IPS-18a (cell line): ENCODE results near the gene SPDYE18.
"Not testable (repeated sequence)": the region's sequence is repeated elsewhere in the genome, so short reads cannot be mapped to it uniquely, and the experiment has no call there.

Source experiments
- H3K27ac ChIP-seq: one replicate; pipeline ENCODE4 v1.5.1; 2013; ENCODE audit warnings: low read length
- H3K27me3 ChIP-seq: one replicate; pipeline ENCODE4 v1.6.1; 2013; ENCODE audit warnings: mild to moderate bottlenecking, low read length; ENCODE audit not compliant: control insufficient read depth, insufficient read depth
- H3K36me3 ChIP-seq: one replicate; pipeline ENCODE4 v1.6.1; 2013; ENCODE audit warnings: low read depth, low read length; ENCODE audit not compliant: control insufficient read depth
- H3K4me1 ChIP-seq: one replicate; pipeline ENCODE4 v1.6.1; 2013; ENCODE audit warnings: low read depth, low read length; ENCODE audit not compliant: control insufficient read depth
- H3K4me3 ChIP-seq: one replicate; pipeline ENCODE4 v1.5.1; 2013; ENCODE audit warnings: low read length
- H3K9ac ChIP-seq: one replicate; pipeline ENCODE4 v1.6.1; 2013; ENCODE audit warnings: mild to moderate bottlenecking, low read length, moderate library complexity
- H3K9me3 ChIP-seq: one replicate; pipeline ENCODE4 v1.6.1; 2013; ENCODE audit warnings: low read depth, low read length; ENCODE audit not compliant: control insufficient read depth

The SPDYE18 gene

GRCh38 chr7:77077060-77077459 lies 14.7 kb upstream of the SPDYE18 start:
- not testable (repeated sequence) for H3K9ac ChIP-seq, H3K9me3 ChIP-seq, H3K4me3 ChIP-seq, H3K27me3 ChIP-seq, H3K4me1 ChIP-seq, H3K36me3 ChIP-seq, H3K27ac ChIP-seq

- H3K9me3 ChIP-seq, H3K27ac ChIP-seq, H3K36me3 ChIP-seq, H3K9ac ChIP-seq, H3K4me3 ChIP-seq, H3K27me3 ChIP-seq, H3K4me1 ChIP-seq: not testable (repeated sequence)
Observed at GRCh38 chr7:77074786-77075396, 12.5 kb upstream of the SPDYE18 start.

GRCh38 chr7:77071108-77071507 lies 8.8 kb upstream of the SPDYE18 start:
- H3K9me3 ChIP-seq, H3K36me3 ChIP-seq, H3K27ac ChIP-seq, H3K9ac ChIP-seq, H3K4me1 ChIP-seq, H3K27me3 ChIP-seq, H3K4me3 ChIP-seq: not testable (repeated sequence)

DNA sequence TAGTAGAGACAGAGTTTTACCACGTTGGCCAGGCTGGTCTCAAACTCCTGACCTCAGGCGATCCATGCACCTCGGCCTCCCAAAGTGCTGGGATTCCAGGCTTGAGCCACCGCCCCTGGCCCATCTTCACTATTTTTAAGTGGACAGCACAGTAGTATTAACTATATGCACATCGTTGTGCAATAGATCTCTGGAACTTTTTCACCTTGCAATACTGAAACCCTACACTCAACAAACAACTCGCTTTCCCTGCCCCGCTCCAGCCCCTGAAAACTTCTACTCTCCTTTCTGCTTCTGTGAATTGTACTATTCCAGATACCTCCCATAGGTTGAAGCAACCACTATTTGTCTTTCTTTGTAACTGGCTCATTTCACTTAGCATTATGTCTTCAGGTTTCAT lies 3.5 kb upstream of the SPDYE18 start:
- H3K4me3 ChIP-seq, H3K27ac ChIP-seq, H3K36me3 ChIP-seq, H3K4me1 ChIP-seq, H3K27me3 ChIP-seq, H3K9me3 ChIP-seq, H3K9ac ChIP-seq: not testable (repeated sequence)

DNA sequence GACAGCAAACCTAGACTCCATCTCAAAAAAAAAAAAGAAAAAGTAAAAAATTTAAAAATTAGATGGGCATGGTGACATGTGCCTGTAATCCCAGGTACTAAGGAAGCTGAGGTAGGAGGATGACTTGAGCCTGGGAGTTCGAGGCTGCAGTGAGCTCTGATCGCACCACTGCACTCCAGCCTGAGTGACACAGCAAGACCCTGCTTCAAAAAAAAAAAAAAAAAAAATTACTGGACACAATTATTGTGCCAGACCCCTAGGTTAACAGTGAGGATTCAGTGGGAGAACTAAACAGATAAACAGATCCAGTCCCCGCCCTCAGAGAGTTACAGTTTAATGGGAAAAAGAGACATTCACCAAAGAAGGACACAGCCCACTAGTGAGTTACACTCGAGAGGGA lies 1.4 kb upstream of the SPDYE18 start:
- H3K9ac ChIP-seq, result not testable (repeated sequence)

GRCh38 chr7:77032261-77032660 lies 30.1 kb downstream of the SPDYE18 start, which contains the start of gene SPDYE17:
TSS of gene SPDYE17 (minus strand) at chr7:77032361. CDS start at chr7:77030570, 1,791 bp downstream.
- not testable (repeated sequence) for H3K27me3 ChIP-seq, H3K36me3 ChIP-seq, H3K4me3 ChIP-seq, H3K27ac ChIP-seq, H3K9me3 ChIP-seq, H3K9ac ChIP-seq, H3K4me1 ChIP-seq

More for the DNA sequence above, 1.4 kb upstream of the SPDYE18 start:
- H3K36me3 ChIP-seq, H3K9me3 ChIP-seq, H3K27ac ChIP-seq, H3K27me3 ChIP-seq, H3K4me3 ChIP-seq, H3K4me1 ChIP-seq: not testable (repeated sequence)

DNA sequence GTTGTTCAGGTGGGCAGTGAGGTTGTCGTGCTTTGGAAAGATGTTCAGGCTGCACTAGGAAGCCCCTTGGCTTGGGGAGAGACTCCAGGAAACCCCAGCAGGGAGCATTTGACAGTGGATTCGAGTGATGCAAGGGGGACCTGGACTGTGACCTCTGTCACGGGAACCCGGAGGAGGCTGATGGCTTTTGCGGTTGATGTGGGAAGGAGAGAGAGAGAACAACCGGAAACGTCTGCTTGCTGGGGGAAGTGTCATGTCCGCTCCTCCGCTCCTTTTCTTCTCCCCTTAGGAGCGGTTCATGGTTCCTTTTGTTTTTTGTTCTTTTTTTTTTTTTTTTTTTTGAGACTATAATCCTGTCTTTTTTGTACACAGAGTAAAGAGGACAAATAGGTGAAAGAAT lies 36.0 kb downstream of the SPDYE18 start:
- not testable (repeated sequence) for H3K27ac ChIP-seq, H3K9ac ChIP-seq, H3K4me3 ChIP-seq, H3K4me1 ChIP-seq, H3K9me3 ChIP-seq, H3K27me3 ChIP-seq, H3K36me3 ChIP-seq

DNA sequence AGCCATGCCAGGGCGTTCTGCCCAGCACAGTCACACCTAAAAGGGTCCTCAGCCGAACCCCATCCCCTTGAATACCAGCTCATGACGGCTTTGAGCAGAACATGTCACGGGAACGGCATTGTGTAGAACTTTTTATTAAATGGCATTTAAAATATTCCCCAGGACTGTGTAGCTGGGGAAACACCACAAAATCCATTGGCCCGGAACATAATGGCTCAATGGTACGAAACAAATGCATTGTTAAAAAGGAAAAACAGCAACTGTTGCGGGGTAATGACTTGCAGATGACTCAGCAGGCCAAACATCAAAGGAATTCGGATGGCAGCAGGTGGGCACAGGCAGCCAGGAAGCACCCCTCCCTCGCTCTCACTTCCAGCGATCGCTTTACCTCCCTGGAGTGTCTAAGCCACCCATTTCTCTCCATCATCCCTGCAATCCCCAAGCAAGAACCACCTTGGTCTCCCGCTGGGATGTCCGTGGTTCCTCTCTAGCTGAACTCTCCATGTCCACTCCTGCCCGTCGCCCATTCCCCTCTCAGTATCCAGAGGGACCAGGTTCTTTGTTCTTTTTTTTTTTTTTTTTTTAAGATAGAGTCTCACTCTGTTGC lies 52.2 kb downstream of the SPDYE18 start:
- H3K4me1 ChIP-seq, H3K27ac ChIP-seq, H3K9ac ChIP-seq, H3K36me3 ChIP-seq, H3K27me3 ChIP-seq, H3K9me3 ChIP-seq, H3K4me3 ChIP-seq: not testable (repeated sequence)

DNA sequence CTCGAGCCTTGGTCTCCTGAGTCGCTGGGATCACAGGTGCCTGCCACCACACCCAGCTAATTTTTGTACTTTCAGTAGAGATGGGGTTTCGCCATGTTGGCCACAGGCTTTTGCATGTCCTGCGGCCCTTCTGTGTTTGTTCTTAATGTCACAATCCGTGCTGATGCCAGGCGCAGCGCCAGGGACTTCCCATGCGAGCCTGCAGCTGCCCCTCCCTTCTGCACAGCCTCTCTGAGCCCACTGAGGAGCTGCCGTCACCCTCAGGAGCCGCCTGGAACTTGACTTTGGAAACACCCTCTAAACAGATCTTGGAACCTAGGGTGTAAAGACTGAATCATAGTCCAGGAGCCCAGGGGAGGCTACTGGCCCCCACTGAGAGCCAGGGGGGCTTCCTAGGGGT lies 54.4 kb downstream of the SPDYE18 start:
- not testable (repeated sequence) for H3K9me3 ChIP-seq, H3K27ac ChIP-seq, H3K4me1 ChIP-seq, H3K9ac ChIP-seq, H3K27me3 ChIP-seq, H3K36me3 ChIP-seq, H3K4me3 ChIP-seq

GRCh38 chr7:77006127-77007110 lies 55.9 kb downstream of the SPDYE18 start:
- H3K27ac ChIP-seq, result not testable (repeated sequence)

DNA sequence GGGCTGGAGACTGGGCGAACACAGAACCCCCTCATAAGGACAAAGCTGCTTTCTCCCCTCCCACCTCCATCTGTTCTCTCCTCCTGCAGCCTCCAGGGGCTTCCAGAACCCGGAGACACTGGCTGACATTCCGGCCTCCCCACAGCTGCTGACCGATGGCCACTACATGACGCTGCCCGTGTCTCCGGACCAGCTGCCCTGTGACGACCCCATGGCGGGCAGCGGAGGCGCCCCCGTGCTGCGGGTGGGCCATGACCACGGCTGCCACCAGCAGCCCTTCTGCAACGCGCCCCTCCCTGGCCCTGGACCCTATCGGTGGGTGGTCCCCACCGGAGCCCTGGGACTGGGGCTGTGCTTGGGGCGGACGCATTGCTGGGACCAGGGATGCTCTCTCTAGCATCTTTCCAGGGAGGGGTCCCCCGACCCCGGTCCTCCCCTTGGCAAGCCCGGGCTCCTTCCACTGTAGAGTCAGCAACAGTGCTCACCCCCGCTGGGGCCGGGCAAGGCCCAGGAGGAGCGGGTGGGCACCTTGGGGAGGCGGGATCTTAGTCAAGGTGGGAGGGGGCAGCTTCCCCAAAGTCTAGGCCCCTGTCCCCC lies 56.8 kb downstream of the SPDYE18 start:
- H3K9ac ChIP-seq, H3K36me3 ChIP-seq, H3K4me1 ChIP-seq, H3K27me3 ChIP-seq, H3K4me3 ChIP-seq, H3K9me3 ChIP-seq, H3K27ac ChIP-seq: not testable (repeated sequence)

More at GRCh38 chr7:77006127-77007110, 55.9 kb downstream of the SPDYE18 start:
- not testable (repeated sequence) for H3K9me3 ChIP-seq, H3K27me3 ChIP-seq, H3K36me3 ChIP-seq, H3K9ac ChIP-seq, H3K4me3 ChIP-seq, H3K4me1 ChIP-seq
